Heart right ventricle (tissue), 16 donors: ENCODE results near the gene GSTA2. TPM values are rescaled to one million over a fixed set of nuclear protein-coding genes. Genes with fewer than 3 reads are reported as not detected.
"Not testable (repeated sequence)": the region's sequence is repeated elsewhere in the genome, so short reads cannot be mapped to it uniquely, and the experiment has no call there.

Source experiments
- ATAC-seq, 8 donors: fragments of 200-7000 bp; cut with Tn5 transposase; one replicate each; pipeline ENCODE4 v1.9.1; 2020; ENCODE audit warnings: mild to moderate bottlenecking in 8 of 8, moderate library complexity in 8 of 8, moderate number of reproducible peaks in 1 of 8
- DNase-seq, 2 donors: peaks; one replicate each; pipeline ENCODE4 v3.0.0-alpha.2; 2020
- H3K27ac ChIP-seq, 10 donors: fragments of 200-600 bp; sonication (generic) in 2 of 10; one replicate each; pipeline versions ENCODE4 v1.5.0 to v1.8.0; 2020 to 2022; ENCODE audit warnings: mild to moderate bottlenecking in 3 of 10
- H3K27me3 ChIP-seq, 7 donors: fragments of 200-600 bp; one replicate each; pipeline ENCODE4 v1.8.0; 2021 to 2022; ENCODE audit warnings: mild to moderate bottlenecking in 2 of 7
- H3K36me3 ChIP-seq, 9 donors: fragments of 200-600 bp; sonication (generic) in 1 of 9; one replicate each; pipeline versions ENCODE4 v1.5.0 to v1.8.0; 2020 to 2022; ENCODE audit warnings: mild to moderate bottlenecking in 2 of 9
- H3K4me1 ChIP-seq, 9 donors: fragments of 200-600 bp; sonication (generic) in 1 of 9; one replicate each; pipeline versions ENCODE4 v1.5.0 to v1.8.0; 2020 to 2022; ENCODE audit warnings: mild to moderate bottlenecking in 4 of 9
- H3K4me3 ChIP-seq, 10 donors: fragments of 200-600 bp; sonication (generic) in 2 of 10; one replicate each; pipeline versions ENCODE4 v1.5.0 to v1.8.0; 2020 to 2022; ENCODE audit warnings: mild to moderate bottlenecking in 7 of 10, moderate library complexity in 2 of 10
- H3K9me3 ChIP-seq, 11 donors: fragments of 200-600 bp in 10 of 11; sonication (generic) in 2 of 11; one replicate each; pipeline versions ENCODE4 v1.5.0 to v1.8.0; 2013 to 2022; ENCODE audit warnings: mild to moderate bottlenecking in 2 of 11, control low read depth in 1 of 11, moderate library complexity in 1 of 11
- CTCF ChIP-seq, 9 donors: fragments of 200-600 bp; sonication (generic) in 2 of 9; IDR thresholded peaks; one replicate each; pipeline versions ENCODE4 v1.5.0 to v1.8.0; 2021 to 2022; ENCODE audit warnings: antibody characterized with exemption in 9 of 9, mild to moderate bottlenecking in 5 of 9, moderate library complexity in 1 of 9
- WGBS, 2 donors: extraction: QIAGEN DNeasy Blood & Tissue Kit; methylation state at CpG; one replicate each; pipeline ENCODE4 v1.1.7; 2013; ENCODE audit warnings: inconsistent platforms in 1 of 2; 5-methylcytosine and 5-hydroxymethylcytosine counted together
- intact Hi-C, 10 donors: fragments of 100-400 bp; cut with DNase I; formaldehyde crosslinking; loops; one replicate each; pipeline versions ENCODE4 v1.11.1 to v1.14.2; 2022
- polyA plus RNA-seq, 2 donors: library from polyadenylated mRNA; stranded (reverse); fragments of 200-250 nt; gene quantifications; one replicate each; pipeline ENCODE4 v1.2.3, GENCODE V29; 2013
- total RNA-seq, 10 donors: library from RNA; stranded (reverse); fragmentation: NEBNext Ultra II Directional in 3 of 10; extraction: Animal tissue kit (Norgen Biotek cat#: 25700) in 3 of 10; gene quantifications; one replicate each; pipeline versions ENCODE4 v1.2.1 to v1.2.4, GENCODE V29; 2021 to 2023
- donor health status: Arrhythmogenic right ventricular cardiomyopathy.
- donor health status: ischemic (EF 13 %, LVEDD 7.1; RV severe dilation, severe dysfunction).
- donor health status: healthy with polysubstance abuse.
- donor health status: DM: no; HTN: yes; CAD: no.
- donor health status: DM: no; HTN: no; CAD: no.
- donor health status: ischemic (EF 25% LVEDD 6.9; RV normal size, moderate dysfunction).
- donor health status: ischemic (EF 25% LVEDD 5.7; RV mildly dilated, moderate dysfunction).
- donor health status: healthy.
- donor health status: DM: yes; HTN: yes; CAD: no.
- donor health status: Ischemic cardiomyopathy.
- donor health status: ischemic (EF 35%, LVEDD 5.7; RV mildly dilated, moderate dysfunction).
- donor health status: nonischemic (EF 11% LVEDD 7.7; RV severe dilation, severe dysfunction).
- donor health status: DM: yes; HTN: yes; CAD: no.
- donor health status: PGD.
- donor health status: ischemic (EF 29% LVEDD 5.4; RV normal size, mild dysfunction).
- donor health status: nonischemic (EF 23%, LVEDD 6.1; RV moderate dilation, normal function).

The GSTA2 gene
- total and polyA plus RNA-seq, 12 donors: not detected

GRCh38 chr6:52761673-52762491 lies 1.4 kb downstream of the GSTA2 start:
- ATAC-seq, H3K27ac ChIP-seq, H3K4me1 ChIP-seq, H3K36me3 ChIP-seq, H3K4me3 ChIP-seq, H3K27me3 ChIP-seq, DNase-seq, intact Hi-C loops, H3K9me3 ChIP-seq: not testable (repeated sequence)
- WGBS, 2 donors: 49 to 58% methylated on average over 7 of the region's 7 CpGs

- H3K27ac ChIP-seq: no peak overlapping the region
- peaks cover 0 to 5% (median 0%) of the 10 kb centered on the region in 9 donors for H3K4me1 ChIP-seq
- ATAC-seq (no peak), DNase-seq (no peak)
- H3K4me3 ChIP-seq: no peak overlapping the region
- intact Hi-C loops: no loop called here
- no peaks in the 10 kb centered on the region for H3K36me3 ChIP-seq
- peaks cover 0 to 5% (median 0%) of the 10 kb centered on the region in 7 donors for H3K27me3 ChIP-seq
- TF ChIP-seq CTCF (IDR thresholded peaks at IDR 0.05): no peak
- 61 to 72% methylated on average over 6 of the region's 6 CpGs for WGBS, 2 donors
- no peaks in the 10 kb centered on the region for H3K9me3 ChIP-seq
Observed at GRCh38 chr6:52760105-52760765, 3.0 kb downstream of the GSTA2 start.

- intact Hi-C loops: no loop called here
- Histone ChIP-seq H3K4me1 (peaks cover 0 to 5% (median 0%) of the 10 kb centered on the region in 9 donors), H3K9me3 (no peaks in the 10 kb centered on the region), H3K36me3 (no peaks in the 10 kb centered on the region), H3K4me3 (no peak overlapping the region), H3K27me3 (peaks cover 0 to 5% (median 0%) of the 10 kb centered on the region in 7 donors), H3K27ac (no peak overlapping the region)
- WGBS, 2 donors: 33 to 72% methylated on average over 1 of the region's 1 CpG
- ATAC-seq: no peak
- TF ChIP-seq CTCF (IDR thresholded peaks at IDR 0.05): no peak
- no peak for DNase-seq
Observed at GRCh38 chr6:52759085-52759484, 4.2 kb downstream of the GSTA2 start.

- ATAC-seq, intact Hi-C loops, H3K36me3 ChIP-seq, H3K27ac ChIP-seq, H3K27me3 ChIP-seq, H3K9me3 ChIP-seq, H3K4me3 ChIP-seq, H3K4me1 ChIP-seq, DNase-seq: not testable (repeated sequence)
- 70 to 88% methylated on average over 7 of the region's 7 CpGs for whole genome bisulfite sequencing, 2 donors
Observed at GRCh38 chr6:52757651-52758338, 5.5 kb downstream of the GSTA2 start.

GRCh38 chr6:52754443-52754842 lies 8.8 kb downstream of the GSTA2 start:
- Histone ChIP-seq H3K36me3 (no peaks in the 10 kb centered on the region), H3K27ac (no peak overlapping the region), H3K27me3 (no peaks in the 10 kb centered on the region), H3K4me1 (peaks cover 0 to 5% (median 0%) of the 10 kb centered on the region in 9 donors), H3K9me3 (peaks cover 0 to 7% (median 0%) of the 10 kb centered on the region in 11 donors), H3K4me3 (no peak overlapping the region)
- intact Hi-C loops: no loop called here
- DNase-seq (no peak), ATAC-seq (no peak)
- 84 to 88% methylated on average over 3 of the region's 3 CpGs for WGBS, 2 donors
- TF ChIP-seq CTCF (IDR thresholded peaks at IDR 0.05): no peak

GRCh38 chr6:52753137-52753536 lies 10.1 kb downstream of the GSTA2 start:
- WGBS, 2 donors: 91 to 92% methylated on average over 2 of the region's 2 CpGs
- intact Hi-C loops, H3K9me3 ChIP-seq, H3K27me3 ChIP-seq, H3K4me1 ChIP-seq, ATAC-seq, H3K36me3 ChIP-seq, H3K4me3 ChIP-seq, DNase-seq, H3K27ac ChIP-seq: not testable (repeated sequence)
